ENCODE results near the gene RARB. TPM values are rescaled to one million over a fixed set of nuclear protein-coding genes. Genes with fewer than 3 reads are reported as not detected.

The RARB gene
- total and polyA plus RNA-seq, 2 donors from 2014 or later: 8.3 to 14.7 TPM

GRCh38 chr3:25581335-25581734 lies 153.3 kb downstream of the RARB start:
- Histone ChIP-seq H3K4me3 (ENCODE audit: low read length in 3 of 3) (no peak overlapping the region), H3K36me3 (ENCODE audit: control insufficient read depth in 2 of 3, insufficient read depth in 3 of 3, low read length in 3 of 3) (peaks cover 3 to 14% (median 11%) of the 10 kb centered on the region in 3 donors), H3K4me1 (ENCODE audit: control insufficient read depth in 2 of 3, insufficient read depth in 2 of 3, low read depth in 1 of 3, low read length in 3 of 3) (peaks cover 0 to 2% (median 0%) of the 10 kb centered on the region in 3 donors), H3K9ac (ENCODE audit: low read length in 3 of 3) (no peak overlapping the region), H3K27ac (ENCODE audit: low read depth in 2 of 2, low read length in 2 of 2) (no peak overlapping the region), H3K27me3 (ENCODE audit: control insufficient read depth, insufficient read depth, low read length) (no peaks in the 10 kb centered on the region), H3K9me3 (ENCODE audit: control insufficient read depth in 2 of 3, insufficient read depth in 1 of 3, low read length in 3 of 3) (no peaks in the 10 kb centered on the region)
- no peak for DNase-seq
- no peak for TF ChIP-seq CTCF (IDR thresholded peaks at IDR 0.05; ENCODE audit: borderline replicate concordance, extremely low read depth, insufficient read depth)
- intact Hi-C loops (cut with DNase I): no loop called here
- no peak for FAIRE-seq

- Histone ChIP-seq H3K4me3 (ENCODE audit: low read length in 3 of 3) (no peak overlapping the region), H3K9me3 (ENCODE audit: control insufficient read depth in 2 of 3, insufficient read depth in 1 of 3, low read length in 3 of 3) (no peaks in the 10 kb centered on the region), H3K27ac (ENCODE audit: low read depth in 2 of 2, low read length in 2 of 2) (no peak overlapping the region), H3K9ac (ENCODE audit: low read length in 3 of 3) (no peak overlapping the region), H3K4me1 (ENCODE audit: control insufficient read depth in 2 of 3, insufficient read depth in 2 of 3, low read depth in 1 of 3, low read length in 3 of 3) (peaks cover 0 to 2% (median 0%) of the 10 kb centered on the region in 3 donors), H3K36me3 (ENCODE audit: control insufficient read depth in 2 of 3, insufficient read depth in 3 of 3, low read length in 3 of 3) (peaks cover 3 to 14% (median 11%) of the 10 kb centered on the region in 3 donors), H3K27me3 (ENCODE audit: control insufficient read depth, insufficient read depth, low read length) (no peaks in the 10 kb centered on the region)
- DNase-seq (no peak), FAIRE-seq (no peak)
- intact Hi-C loops (cut with DNase I): no loop called here
- TF ChIP-seq CTCF (IDR thresholded peaks at IDR 0.05; ENCODE audit: borderline replicate concordance, extremely low read depth, insufficient read depth): no peak
These were observed 153.8 kb downstream of the RARB start for GRCh38 chr3:25581823-25582222.

GRCh38 chr3:25582242-25582641 lies 154.2 kb downstream of the RARB start:
- Histone ChIP-seq H3K27ac (ENCODE audit: low read depth in 2 of 2, low read length in 2 of 2) (no peak overlapping the region), H3K4me3 (ENCODE audit: low read length in 3 of 3) (no peak overlapping the region), H3K36me3 (ENCODE audit: control insufficient read depth in 2 of 3, insufficient read depth in 3 of 3, low read length in 3 of 3) (peaks cover 3 to 14% (median 11%) of the 10 kb centered on the region in 3 donors), H3K4me1 (ENCODE audit: control insufficient read depth in 2 of 3, insufficient read depth in 2 of 3, low read depth in 1 of 3, low read length in 3 of 3) (peaks cover 0 to 2% (median 0%) of the 10 kb centered on the region in 3 donors), H3K9me3 (ENCODE audit: control insufficient read depth in 2 of 3, insufficient read depth in 1 of 3, low read length in 3 of 3) (no peaks in the 10 kb centered on the region), H3K27me3 (ENCODE audit: control insufficient read depth, insufficient read depth, low read length) (no peaks in the 10 kb centered on the region), H3K9ac (ENCODE audit: low read length in 3 of 3) (no peak overlapping the region)
- no peak for FAIRE-seq
- DNase-seq: no peak
- intact Hi-C loops (cut with DNase I): no loop called here
- TF ChIP-seq CTCF (IDR thresholded peaks at IDR 0.05; ENCODE audit: borderline replicate concordance, extremely low read depth, insufficient read depth): no peak

- H3K4me1 ChIP-seq (ENCODE audit: control insufficient read depth in 2 of 3, insufficient read depth in 2 of 3, low read depth in 1 of 3, low read length in 3 of 3): no peaks in the 10 kb centered on the region
- no peak overlapping the region for H3K9ac ChIP-seq (ENCODE audit: low read length in 3 of 3)
- H3K27ac ChIP-seq (ENCODE audit: low read depth in 2 of 2, low read length in 2 of 2): no peak overlapping the region
- TF ChIP-seq CTCF (IDR thresholded peaks at IDR 0.05; ENCODE audit: borderline replicate concordance, extremely low read depth, insufficient read depth): no peak
- peak in 1 of 5 donors; percentile 4 for DNase-seq
- FAIRE-seq: no peak
- no peaks in the 10 kb centered on the region for H3K9me3 ChIP-seq (ENCODE audit: control insufficient read depth in 2 of 3, insufficient read depth in 1 of 3, low read length in 3 of 3)
- H3K36me3 ChIP-seq (ENCODE audit: control insufficient read depth in 2 of 3, insufficient read depth in 3 of 3, low read length in 3 of 3): peaks cover 3 to 14% (median 12%) of the 10 kb centered on the region in 3 donors
- H3K27me3 ChIP-seq (ENCODE audit: control insufficient read depth, insufficient read depth, low read length): no peaks in the 10 kb centered on the region
- H3K4me3 ChIP-seq (ENCODE audit: low read length in 3 of 3): no peak overlapping the region
- intact Hi-C loops (cut with DNase I): no loop called here
These were observed 155.3 kb downstream of the RARB start for GRCh38 chr3:25583343-25583742.
